Measurements from ENCODE around the gene CCDC183. TPM values are rescaled to one million over a fixed set of nuclear protein-coding genes. Genes with fewer than 3 reads are reported as not detected.
"Not testable (repeated sequence)": the region's sequence is repeated elsewhere in the genome, so short reads cannot be mapped to it uniquely, and the experiment has no call there.

The CCDC183 gene
- total RNA-seq, 1 experiment from 2014 or later: 1.1 TPM

DNA sequence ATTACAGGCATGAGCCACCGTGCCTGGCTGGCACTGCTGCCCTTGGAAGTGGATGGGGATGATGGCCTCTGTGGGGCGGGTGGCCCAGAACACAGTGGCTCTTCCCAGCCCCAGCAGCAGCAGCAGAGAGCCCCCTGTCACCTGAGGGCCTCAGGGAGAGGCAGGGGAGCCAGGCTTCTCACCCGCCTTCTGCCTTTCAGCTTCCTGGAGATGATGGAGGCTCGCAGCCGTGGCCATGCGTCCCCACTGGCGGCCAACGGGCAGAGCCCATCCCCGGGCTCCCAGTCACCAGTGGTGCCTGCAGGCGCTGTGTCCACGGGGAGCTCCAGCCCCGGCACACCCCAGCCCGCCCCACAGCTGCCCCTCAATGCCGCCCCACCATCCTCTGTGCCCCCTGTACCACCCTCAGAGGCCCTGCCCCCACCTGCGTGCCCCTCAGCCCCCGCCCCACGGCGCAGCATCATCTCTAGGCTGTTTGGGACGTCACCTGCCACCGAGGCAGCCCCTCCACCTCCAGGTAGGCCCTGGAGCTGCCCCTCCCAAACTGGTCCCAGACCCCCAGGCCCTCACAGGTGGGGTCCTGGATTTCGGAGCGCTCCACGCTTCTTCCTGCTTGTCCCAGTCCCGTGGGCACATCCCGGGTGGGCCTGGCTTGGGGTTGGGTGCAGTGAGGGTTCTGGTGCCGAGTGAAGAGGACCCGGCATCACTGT lies 41.2 kb downstream of the CCDC183 start:
- WGBS (ENCODE audit: extremely low coverage, insufficient read length, low lambda C conversion rate): no CpG with 5 or more reads among the region's 27 CpGs
- Histone ChIP-seq H4K91ac (ENCODE audit: insufficient read length, low read depth, low read length) (no peak overlapping the region), H2BK12ac (ENCODE audit: insufficient read length, low read depth, low read length) (no peak overlapping the region), H3K27me3 (ENCODE audit: insufficient read depth, low read length) (no peaks in the 10 kb centered on the region), H2AK5ac (ENCODE audit: insufficient read length, low read length) (no peak overlapping the region), H4K5ac (ENCODE audit: insufficient read length, low read depth, low read length) (no peak overlapping the region), H3K56ac (ENCODE audit: insufficient read length, low read depth, low read length) (no peak overlapping the region), H3T11ph (ENCODE audit: low read length) (no peak overlapping the region), H2BK5ac (ENCODE audit: insufficient read length, low read length) (no peak overlapping the region), H2BK20ac (ENCODE audit: low read depth, low read length, poor library complexity, severe bottlenecking) (no peak overlapping the region), H3K18ac (ENCODE audit: insufficient read length, low read depth, low read length) (no peak overlapping the region), H2BK120ac (ENCODE audit: low read depth, low read length, poor library complexity, severe bottlenecking) (no peak overlapping the region), H3K9me3 (ENCODE audit: control insufficient read depth, low read depth, low read length) (no peaks in the 10 kb centered on the region), H2BK15ac (ENCODE audit: low read depth, low read length) (no peak overlapping the region), H3K27ac (ENCODE audit: insufficient read length, low read depth, low read length) (no peak overlapping the region), H4K20me1 (ENCODE audit: control insufficient read depth, insufficient read depth, insufficient read length) (no peaks in the 10 kb centered on the region), H3K79me2 (ENCODE audit: insufficient read depth, low read length) (no peaks in the 10 kb centered on the region), H2AFZ (ENCODE audit: low read length) (no peak overlapping the region), H3K4ac (ENCODE audit: low read depth, low read length) (no peak overlapping the region), H3K79me1 (ENCODE audit: insufficient read depth, low read depth, low read length, poor library complexity, severe bottlenecking) (no peaks in the 10 kb centered on the region), H3K4me1 (ENCODE audit: insufficient read depth, low read length) (peaks cover 2% of the 10 kb centered on the region; the same call in 1 of the 2 replicates), H3K9ac (ENCODE audit: extremely low read depth, insufficient read length, low read length) (no peak overlapping the region), H3K23ac (ENCODE audit: insufficient read length, low read depth, low read length) (no peak overlapping the region), H3K14ac (ENCODE audit: insufficient read depth, low read length) (no peak overlapping the region), H3K4me2 (ENCODE audit: insufficient read depth, insufficient read length, low read length) (no peak overlapping the region), H4K8ac (replicated peaks; ENCODE audit: insufficient read length, low read depth, low read length) (no peak overlapping the region), H3K23me2 (ENCODE audit: insufficient read length, low read depth, low read length, poor library complexity, severe bottlenecking) (no peaks in the 10 kb centered on the region)
- Mint-ChIP-seq H3K4me1 (peaks cover 16 to 22% of the 10 kb centered on the region in 2 experiments), H3K27me3 (ENCODE audit: low read depth) (peaks cover 7% of the 10 kb centered on the region; the same call in 1 of the 2 replicates), H3K9me3 (no peaks in the 10 kb centered on the region), H3K4me3 (no peak overlapping the region), H3K27ac (no peak overlapping the region), H3K36me3 (ENCODE audit: insufficient read depth in 1 of 3, low read depth in 3 of 3) (peaks cover 4 to 26% (median 23%) of the 10 kb centered on the region in 3 experiments)
- DNase-seq: no peak
- TF ChIP-seq, protein P1, sequence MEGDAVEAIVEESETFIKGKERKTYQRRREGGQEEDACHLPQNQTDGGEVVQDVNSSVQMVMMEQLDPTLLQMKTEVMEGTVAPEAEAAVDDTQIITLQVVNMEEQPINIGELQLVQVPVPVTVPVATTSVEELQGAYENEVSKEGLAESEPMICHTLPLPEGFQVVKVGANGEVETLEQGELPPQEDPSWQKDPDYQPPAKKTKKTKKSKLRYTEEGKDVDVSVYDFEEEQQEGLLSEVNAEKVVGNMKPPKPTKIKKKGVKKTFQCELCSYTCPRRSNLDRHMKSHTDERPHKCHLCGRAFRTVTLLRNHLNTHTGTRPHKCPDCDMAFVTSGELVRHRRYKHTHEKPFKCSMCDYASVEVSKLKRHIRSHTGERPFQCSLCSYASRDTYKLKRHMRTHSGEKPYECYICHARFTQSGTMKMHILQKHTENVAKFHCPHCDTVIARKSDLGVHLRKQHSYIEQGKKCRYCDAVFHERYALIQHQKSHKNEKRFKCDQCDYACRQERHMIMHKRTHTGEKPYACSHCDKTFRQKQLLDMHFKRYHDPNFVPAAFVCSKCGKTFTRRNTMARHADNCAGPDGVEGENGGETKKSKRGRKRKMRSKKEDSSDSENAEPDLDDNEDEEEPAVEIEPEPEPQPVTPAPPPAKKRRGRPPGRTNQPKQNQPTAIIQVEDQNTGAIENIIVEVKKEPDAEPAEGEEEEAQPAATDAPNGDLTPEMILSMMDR (conservative IDR thresholded peaks at IDR 0.05): no peak

DNA sequence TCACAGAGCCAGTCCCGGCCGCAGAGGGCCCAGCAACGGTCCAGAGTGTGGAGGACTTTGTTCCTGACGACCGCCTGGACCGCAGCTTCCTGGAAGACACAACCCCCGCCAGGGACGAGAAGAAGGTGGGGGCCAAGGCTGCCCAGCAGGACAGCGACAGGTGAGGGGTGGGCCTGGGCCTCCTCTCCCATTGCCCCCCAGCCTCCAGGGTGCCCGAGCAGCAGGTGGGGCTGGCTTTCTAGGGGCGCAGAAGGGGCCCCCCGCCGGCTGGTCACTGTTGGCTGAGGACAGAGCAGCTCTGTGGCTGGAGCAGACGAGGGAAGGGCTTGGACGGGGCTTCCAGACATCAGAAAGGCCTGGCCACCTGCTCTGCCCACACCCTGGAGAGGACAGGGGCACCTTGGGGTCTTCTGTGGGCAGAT lies 41.7 kb downstream of the CCDC183 start:
- H2BK20ac ChIP-seq (ENCODE audit: low read depth, low read length, poor library complexity, severe bottlenecking); H3K4me1 ChIP-seq (ENCODE audit: insufficient read depth, low read length); H3T11ph ChIP-seq (ENCODE audit: low read length); H4K91ac ChIP-seq (ENCODE audit: insufficient read length, low read depth, low read length); H2BK120ac ChIP-seq (ENCODE audit: low read depth, low read length, poor library complexity, severe bottlenecking); H2BK12ac ChIP-seq (ENCODE audit: insufficient read length, low read depth, low read length); H4K20me1 ChIP-seq (ENCODE audit: control insufficient read depth, insufficient read depth, insufficient read length); H3K27me3 Mint-ChIP-seq (ENCODE audit: low read depth); H4K5ac ChIP-seq (ENCODE audit: insufficient read length, low read depth, low read length); H3K4me3 Mint-ChIP-seq; H3K4ac ChIP-seq (ENCODE audit: low read depth, low read length); H3K9me3 ChIP-seq (ENCODE audit: control insufficient read depth, low read depth, low read length); H2BK15ac ChIP-seq (ENCODE audit: low read depth, low read length); H3K23me2 ChIP-seq (ENCODE audit: insufficient read length, low read depth, low read length, poor library complexity, severe bottlenecking); H2AFZ ChIP-seq (ENCODE audit: low read length); H3K27ac ChIP-seq (ENCODE audit: insufficient read length, low read depth, low read length); H3K79me1 ChIP-seq (ENCODE audit: insufficient read depth, low read depth, low read length, poor library complexity, severe bottlenecking); H2AK5ac ChIP-seq (ENCODE audit: insufficient read length, low read length); DNase-seq; H3K27me3 ChIP-seq (ENCODE audit: insufficient read depth, low read length); H3K79me2 ChIP-seq (ENCODE audit: insufficient read depth, low read length); H3K9me3 Mint-ChIP-seq; H4K8ac ChIP-seq (replicated peaks; ENCODE audit: insufficient read length, low read depth, low read length); H3K4me2 ChIP-seq (ENCODE audit: insufficient read depth, insufficient read length, low read length); H3K14ac ChIP-seq (ENCODE audit: insufficient read depth, low read length); H3K27ac Mint-ChIP-seq; H3K56ac ChIP-seq (ENCODE audit: insufficient read length, low read depth, low read length); H2BK5ac ChIP-seq (ENCODE audit: insufficient read length, low read length); H3K23ac ChIP-seq (ENCODE audit: insufficient read length, low read depth, low read length); H3K18ac ChIP-seq (ENCODE audit: insufficient read length, low read depth, low read length); H3K9ac ChIP-seq (ENCODE audit: extremely low read depth, insufficient read length, low read length): not testable (repeated sequence)
- peaks cover 16 to 24% of the 10 kb centered on the region in 2 experiments for H3K4me1 Mint-ChIP-seq
- H3K36me3 Mint-ChIP-seq (ENCODE audit: insufficient read depth in 1 of 3, low read depth in 3 of 3): peaks cover 0 to 22% (median 19%) of the 10 kb centered on the region in 3 experiments; a peak in 5 of 7 replicates
- no CpG with 5 or more reads among the region's 15 CpGs for WGBS (ENCODE audit: extremely low coverage, insufficient read length, low lambda C conversion rate)
